Vagina (tissue), 2 donors: ENCODE data around the gene KIAA0753. TPM values are rescaled to one million over a fixed set of nuclear protein-coding genes. Genes with fewer than 3 reads are reported as not detected.
"Not testable (repeated sequence)": the region's sequence is repeated elsewhere in the genome, so short reads cannot be mapped to it uniquely, and the experiment has no call there.

Experiments used
- DNase-seq, 2 donors: peaks; one replicate each; pipeline ENCODE4 v3.0.0-alpha.2; 2017; ENCODE audit errors: extremely low spot score in 2 of 2
- H3K27ac ChIP-seq: fragments of 200-600 bp; sonication (generic); one replicate; pipeline ENCODE4 v1.5.1; 2019
- H3K27me3 ChIP-seq: fragments of 200-600 bp; sonication (generic); one replicate; pipeline ENCODE4 v1.5.1; 2019
- H3K36me3 ChIP-seq, 2 donors: fragments of 200-600 bp; sonication (generic); one replicate each; pipeline ENCODE4 v1.5.1; 2017 to 2019
- H3K4me1 ChIP-seq: fragments of 200-600 bp; sonication (generic); one replicate; pipeline ENCODE4 v1.5.1; 2019
- H3K4me3 ChIP-seq, 2 donors: fragments of 200-600 bp; sonication (generic); 1 replicate in 1 of 2; 2 replicates in 1 of 2; pipeline ENCODE4 v1.5.1; 2016 to 2019
- H3K9me3 ChIP-seq: fragments of 200-600 bp; sonication (generic); one replicate; pipeline ENCODE4 v1.5.1; 2019
- CTCF ChIP-seq, 3 experiments: fragments of 450-650 bp in 2 of 3; fragments of 200-600 bp in 1 of 3; sonication (generic) in 1 of 3; IDR thresholded peaks; one replicate each; pipeline ENCODE4 v1.5.1; 2017 to 2019; ENCODE audit warnings: antibody characterized with exemption in 3 of 3, mild to moderate bottlenecking in 2 of 3, moderate library complexity in 2 of 3
- POLR2A ChIP-seq, 2 donors: fragments of 450-650 bp; IDR thresholded peaks; one replicate each; pipeline ENCODE4 v1.6.1; 2017; ENCODE audit warnings: antibody characterized with exemption in 2 of 2, mild to moderate bottlenecking in 2 of 2, moderate library complexity in 2 of 2
- POLR2AphosphoS5 ChIP-seq, 2 donors: sonication (generic); formaldehyde crosslinking; IDR thresholded peaks; one replicate each; pipeline ENCODE4 v1.9.0; 2017; ENCODE audit warnings: antibody characterized with exemption in 2 of 2, mild to moderate bottlenecking in 2 of 2, low read depth in 1 of 2; ENCODE audit not compliant: insufficient read depth in 1 of 2
- intact Hi-C: fragments of 100-400 bp; cut with DNase I; formaldehyde crosslinking; loops from one replicate; pipeline ENCODE4 v1.15.1; 2023
- total RNA-seq: library from RNA; depleted of rRNA; stranded (reverse); fragments of >200 nt; gene quantifications from one replicate; pipeline ENCODE4 v1.2.3, GENCODE V29; 2016

Gene KIAA0753
- total RNA-seq, 1 donor from 2014 or later = 14.5 TPM

GRCh38 chr17:6668727-6669425, 28.4 kb upstream of the KIAA0753 start:
- intact Hi-C loops = loop anchor here (10.0 kb wide), 2 partner anchors 166 to 336 kb away; partner anchors contain the start of gene TEKT1
- TF ChIP-seq CTCF (IDR thresholded peaks at IDR 0.05) (no peak), POLR2A (IDR thresholded peaks at IDR 0.05) (no peak), POLR2AphosphoS5 (IDR thresholded peaks at IDR 0.05; ENCODE audit: insufficient read depth in 1 of 2, low read depth in 1 of 2) (no peak)
- peak overlapping the region; percentile 2 for H3K27ac ChIP-seq

GRCh38 chr17:6668219-6668618, 27.7 kb upstream of the KIAA0753 start:
- Histone ChIP-seq H3K4me3 (no peak overlapping the region), H3K4me1 (no peaks in the 10 kb centered on the region), H3K9me3 (no peaks in the 10 kb centered on the region), H3K27me3 (no peaks in the 10 kb centered on the region), H3K27ac (no peak overlapping the region), H3K36me3 (no peaks in the 10 kb centered on the region)
- peak in 1 of 2 donors; percentile 12 for DNase-seq
- TF ChIP-seq POLR2A (IDR thresholded peaks at IDR 0.05) (no peak), POLR2AphosphoS5 (IDR thresholded peaks at IDR 0.05; ENCODE audit: insufficient read depth in 1 of 2, low read depth in 1 of 2) (no peak), CTCF (IDR thresholded peaks at IDR 0.05) (no peak)
- intact Hi-C loops = loop anchor here (10.0 kb wide), 2 partner anchors 167 to 337 kb away; partner anchors contain the start of gene TEKT1

More at GRCh38 chr17:6668727-6669425, 28.4 kb upstream of the KIAA0753 start:
- no peaks in the 10 kb centered on the region for H3K27me3 ChIP-seq
- H3K9me3 ChIP-seq = no peaks in the 10 kb centered on the region
- H3K4me3 ChIP-seq = no peak overlapping the region
- peak; percentile 52 to 77 for DNase-seq
- H3K36me3 ChIP-seq = no peaks in the 10 kb centered on the region
- no peaks in the 10 kb centered on the region for H3K4me1 ChIP-seq

- H3K27me3 ChIP-seq = no peaks in the 10 kb centered on the region
These were observed 27.0 kb upstream of the KIAA0753 start for GRCh38 chr17:6667516-6667915.

GRCh38 chr17:6666557-6666956, 26.0 kb upstream of the KIAA0753 start:
- DNase-seq = no peak
- Histone ChIP-seq H3K4me1 (no peaks in the 10 kb centered on the region), H3K27ac (no peak overlapping the region), H3K4me3 (no peak overlapping the region), H3K27me3 (no peaks in the 10 kb centered on the region), H3K9me3 (no peaks in the 10 kb centered on the region), H3K36me3 (no peaks in the 10 kb centered on the region)
- intact Hi-C loops = loop anchor here (10.0 kb wide), 2 partner anchors 168 to 338 kb away; partner anchors contain the start of gene TEKT1
- TF ChIP-seq POLR2AphosphoS5 (IDR thresholded peaks at IDR 0.05; ENCODE audit: insufficient read depth in 1 of 2, low read depth in 1 of 2) (peak in 1 of 2 donors; percentile 32), POLR2A (IDR thresholded peaks at IDR 0.05) (no peak)

More at GRCh38 chr17:6667516-6667915, 27.0 kb upstream of the KIAA0753 start:
- H3K4me1 ChIP-seq = no peaks in the 10 kb centered on the region
- no peak overlapping the region for H3K27ac ChIP-seq
- intact Hi-C loops = loop anchor here (10.0 kb wide), 2 partner anchors 167 to 337 kb away; partner anchors contain the start of gene TEKT1
- H3K36me3 ChIP-seq = no peaks in the 10 kb centered on the region
- TF ChIP-seq CTCF (IDR thresholded peaks at IDR 0.05) (no peak), POLR2A (IDR thresholded peaks at IDR 0.05) (no peak), POLR2AphosphoS5 (IDR thresholded peaks at IDR 0.05; ENCODE audit: insufficient read depth in 1 of 2, low read depth in 1 of 2) (no peak)
- DNase-seq = peak in 1 of 2 donors; percentile 49
- H3K4me3 ChIP-seq = no peak overlapping the region
- H3K9me3 ChIP-seq = no peaks in the 10 kb centered on the region

- Histone ChIP-seq H3K4me3 (no peak overlapping the region), H3K4me1 (no peaks in the 10 kb centered on the region), H3K27me3 (no peaks in the 10 kb centered on the region), H3K9me3 (no peaks in the 10 kb centered on the region), H3K27ac (no peak overlapping the region), H3K36me3 (no peaks in the 10 kb centered on the region)
- DNase-seq = peak; percentile 87 to 95
- intact Hi-C loops = loop anchor here (10.0 kb wide), 2 partner anchors 169 to 339 kb away; partner anchors contain the start of gene TEKT1
- peak; percentile 59 to 86 (median 72) for TF ChIP-seq CTCF (IDR thresholded peaks at IDR 0.05)
- TF ChIP-seq POLR2AphosphoS5 (IDR thresholded peaks at IDR 0.05; ENCODE audit: insufficient read depth in 1 of 2, low read depth in 1 of 2) = no peak
These were observed 25.6 kb upstream of the KIAA0753 start for GRCh38 chr17:6666077-6666521.

- not testable (repeated sequence) for H3K36me3 ChIP-seq, H3K4me1 ChIP-seq, H3K27me3 ChIP-seq, DNase-seq, H3K9me3 ChIP-seq, H3K27ac ChIP-seq, H3K4me3 ChIP-seq
- intact Hi-C loops = loop anchor here (10.0 kb wide), 2 partner anchors 172 to 342 kb away; partner anchors contain the start of gene TEKT1
These were observed 22.7 kb upstream of the KIAA0753 start for GRCh38 chr17:6663200-6663599.
